ENCODE measurements around the gene IL1B. TPM values are rescaled to one million over a fixed set of nuclear protein-coding genes. Genes with fewer than 3 reads are reported as not detected.

The IL1B gene
- total RNA-seq, 2 donors from 2014 or later: 4.0 to 6.2 TPM

DNA sequence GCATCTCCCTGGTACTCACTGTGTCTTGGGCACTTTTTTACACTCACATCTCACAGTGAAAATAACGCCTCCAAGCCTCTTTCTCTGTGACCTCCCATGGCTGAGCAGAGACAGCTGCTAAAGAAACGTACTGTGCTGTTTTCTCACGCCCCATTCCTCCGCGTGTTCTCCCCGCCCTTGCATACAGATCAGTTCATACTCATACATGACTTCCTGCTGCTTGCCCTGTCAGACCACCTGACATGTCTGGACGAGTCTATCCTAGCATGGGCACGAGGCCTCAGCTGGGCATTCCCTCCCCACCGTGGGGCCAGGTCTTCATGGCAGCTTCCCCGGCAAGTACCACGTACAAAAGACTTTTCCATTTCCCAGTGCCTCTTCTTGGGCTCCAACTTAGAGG, 31.0 kb downstream of the IL1B start:
- H3K9me3 ChIP-seq: no peaks in the 10 kb centered on the region
- ATAC-seq (ENCODE audit: insufficient number of reproducible peaks, low FRiP score, low read depth): no peak
- no peaks in the 10 kb centered on the region for H3K36me3 ChIP-seq
- H3K27me3 ChIP-seq (replicated peaks; ENCODE audit: insufficient read depth): no peaks in the 10 kb centered on the region
- DNase-seq (ENCODE audit: low spot score): no peak
- TF ChIP-seq, protein P1, sequence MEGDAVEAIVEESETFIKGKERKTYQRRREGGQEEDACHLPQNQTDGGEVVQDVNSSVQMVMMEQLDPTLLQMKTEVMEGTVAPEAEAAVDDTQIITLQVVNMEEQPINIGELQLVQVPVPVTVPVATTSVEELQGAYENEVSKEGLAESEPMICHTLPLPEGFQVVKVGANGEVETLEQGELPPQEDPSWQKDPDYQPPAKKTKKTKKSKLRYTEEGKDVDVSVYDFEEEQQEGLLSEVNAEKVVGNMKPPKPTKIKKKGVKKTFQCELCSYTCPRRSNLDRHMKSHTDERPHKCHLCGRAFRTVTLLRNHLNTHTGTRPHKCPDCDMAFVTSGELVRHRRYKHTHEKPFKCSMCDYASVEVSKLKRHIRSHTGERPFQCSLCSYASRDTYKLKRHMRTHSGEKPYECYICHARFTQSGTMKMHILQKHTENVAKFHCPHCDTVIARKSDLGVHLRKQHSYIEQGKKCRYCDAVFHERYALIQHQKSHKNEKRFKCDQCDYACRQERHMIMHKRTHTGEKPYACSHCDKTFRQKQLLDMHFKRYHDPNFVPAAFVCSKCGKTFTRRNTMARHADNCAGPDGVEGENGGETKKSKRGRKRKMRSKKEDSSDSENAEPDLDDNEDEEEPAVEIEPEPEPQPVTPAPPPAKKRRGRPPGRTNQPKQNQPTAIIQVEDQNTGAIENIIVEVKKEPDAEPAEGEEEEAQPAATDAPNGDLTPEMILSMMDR (IDR thresholded peaks at IDR 0.05): no peak
- H3K4me1 ChIP-seq (ENCODE audit: control insufficient read depth in 1 of 2, low read depth in 2 of 2): no peaks in the 10 kb centered on the region
- H3K4me3 ChIP-seq: no peak overlapping the region
- H3K27ac ChIP-seq: no peak overlapping the region

DNA sequence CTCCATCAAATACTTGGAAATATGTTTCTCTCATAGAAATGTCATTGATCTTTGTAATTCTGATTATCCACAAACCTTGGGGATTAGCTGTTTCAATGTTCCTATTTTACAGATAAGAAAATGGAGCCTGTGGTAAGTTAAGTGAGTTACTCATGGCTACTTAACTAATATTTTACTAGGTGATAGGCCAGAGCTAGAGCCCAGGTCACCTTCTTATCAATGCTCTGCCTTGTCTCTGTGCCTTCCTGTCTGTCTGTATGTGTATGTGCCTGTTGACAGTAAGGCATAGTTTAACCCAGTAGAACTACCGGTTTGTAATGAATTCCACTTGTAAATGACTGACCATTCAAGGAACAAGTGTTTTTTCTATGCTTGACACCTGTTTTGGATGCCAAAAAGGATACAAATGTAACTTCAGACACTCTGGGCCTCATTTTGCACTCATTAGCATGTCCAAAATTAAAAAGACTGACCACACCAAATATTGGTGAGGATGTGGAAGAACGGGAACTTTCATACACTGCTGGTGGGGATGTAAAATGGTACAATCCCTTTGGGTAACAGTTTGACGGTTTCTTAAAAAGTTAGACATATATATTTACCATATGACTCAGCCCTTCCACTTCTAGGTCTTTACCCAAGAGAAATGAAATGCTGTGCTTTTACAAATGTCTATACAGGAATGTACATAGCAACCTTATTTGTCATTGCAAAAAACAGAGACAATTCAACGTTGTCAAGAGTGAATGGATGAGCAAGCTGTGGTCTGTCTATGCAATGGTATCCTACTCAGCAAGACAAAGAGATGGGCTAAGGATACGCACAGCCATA, 32.7 kb downstream of the IL1B start:
- no peak for ATAC-seq (ENCODE audit: insufficient number of reproducible peaks, low FRiP score, low read depth)

DNA sequence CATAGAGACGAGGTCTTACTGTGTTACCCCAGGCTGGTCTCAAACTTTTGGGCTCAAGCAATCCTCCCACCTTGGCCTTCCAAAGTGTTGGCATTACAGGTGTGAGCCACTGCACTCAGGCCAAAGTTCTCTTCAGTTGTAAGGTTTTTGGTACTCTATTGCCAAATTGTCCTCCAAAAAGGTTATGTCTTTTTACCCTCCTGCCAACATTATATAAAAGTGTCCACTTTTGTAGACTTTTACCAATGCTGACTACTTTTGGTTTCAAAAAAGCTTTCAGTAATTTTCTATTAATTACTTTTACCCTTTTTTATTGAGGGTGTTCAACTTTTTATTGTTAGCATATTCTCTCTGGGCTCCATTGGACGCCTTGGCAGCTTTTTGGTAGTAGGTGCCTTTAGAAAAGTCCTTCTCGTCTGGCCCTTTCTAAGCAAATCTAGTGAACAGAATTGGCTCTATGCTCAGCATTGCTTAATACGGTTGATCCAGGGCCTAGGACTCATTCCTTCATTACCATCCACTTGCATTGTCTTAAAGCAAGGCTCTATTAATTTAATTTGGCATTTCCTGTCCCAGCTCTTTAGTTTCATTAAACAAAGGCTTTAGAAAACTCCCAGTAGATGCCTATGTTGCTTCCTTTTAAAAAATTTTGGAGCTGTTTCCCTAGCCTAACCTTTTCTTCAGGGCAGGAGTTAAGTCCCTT, 35.5 kb downstream of the IL1B start:
- DNase-seq (ENCODE audit: low spot score) (no peak), ATAC-seq (ENCODE audit: insufficient number of reproducible peaks, low FRiP score, low read depth) (no peak)
- no peaks in the 10 kb centered on the region for H3K27me3 ChIP-seq (replicated peaks; ENCODE audit: insufficient read depth)
- H3K9me3 ChIP-seq: no peaks in the 10 kb centered on the region
- H3K36me3 ChIP-seq: no peaks in the 10 kb centered on the region
- H3K4me3 ChIP-seq: no peak overlapping the region
- no peaks in the 10 kb centered on the region for H3K4me1 ChIP-seq (ENCODE audit: control insufficient read depth in 1 of 2, low read depth in 2 of 2)
- TF ChIP-seq, protein P1 (IDR thresholded peaks at IDR 0.05): no peak
- no peak overlapping the region for H3K27ac ChIP-seq

More for the DNA sequence above, 32.7 kb downstream of the IL1B start:
- TF ChIP-seq, protein P1 (IDR thresholded peaks at IDR 0.05): no peak
- Histone ChIP-seq H3K36me3 (no peaks in the 10 kb centered on the region), H3K4me1 (ENCODE audit: control insufficient read depth in 1 of 2, low read depth in 2 of 2) (no peaks in the 10 kb centered on the region), H3K27ac (no peak overlapping the region), H3K9me3 (no peaks in the 10 kb centered on the region), H3K4me3 (no peak overlapping the region), H3K27me3 (replicated peaks; ENCODE audit: insufficient read depth) (no peaks in the 10 kb centered on the region)
- DNase-seq (ENCODE audit: low spot score): no peak

DNA sequence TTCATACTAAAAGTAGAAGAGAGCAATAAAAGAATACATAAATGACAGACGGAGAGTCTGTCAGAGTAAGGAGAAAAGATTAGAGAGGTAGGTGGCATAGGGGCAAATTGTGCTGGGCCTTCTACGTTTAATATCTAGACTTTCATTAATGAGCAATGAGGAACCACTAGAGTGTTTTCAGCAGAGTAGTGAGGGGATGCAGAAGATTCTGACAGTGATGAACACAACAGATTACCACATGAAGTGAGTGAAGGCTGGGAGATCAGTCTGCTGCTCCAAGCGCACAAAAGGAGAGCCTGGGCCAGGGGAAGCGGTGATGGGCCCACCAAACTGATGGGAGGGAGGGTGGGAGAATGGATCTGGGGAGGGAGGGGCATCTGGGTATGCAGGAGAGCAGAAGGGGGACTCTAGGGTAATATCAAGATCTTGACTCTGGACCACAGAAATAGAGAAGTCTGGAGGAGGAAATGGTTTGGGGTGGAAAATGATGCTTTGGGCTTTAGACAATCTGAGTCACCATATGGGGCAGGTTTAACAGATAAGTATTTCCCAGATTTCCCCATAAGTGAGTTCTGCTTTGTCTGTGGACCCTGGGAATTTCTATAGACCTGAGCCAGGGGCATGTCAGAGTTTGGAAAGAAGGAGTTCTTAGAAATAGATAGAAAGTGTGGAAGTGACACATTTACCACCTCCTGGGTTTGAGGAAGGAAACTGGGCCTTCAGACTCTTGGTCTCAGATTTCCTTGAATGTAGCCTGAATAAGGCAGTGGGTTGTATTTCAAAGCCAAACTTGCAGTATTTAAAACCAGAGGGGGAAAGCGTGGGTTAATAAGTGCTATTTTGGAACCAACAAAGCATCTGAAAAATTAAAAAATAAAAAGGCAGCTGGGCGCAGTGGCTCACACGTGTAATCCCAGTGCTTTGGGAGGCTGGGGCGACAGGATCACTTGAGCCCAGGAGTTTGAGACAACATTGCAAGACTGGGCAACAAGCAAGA, 37.3 kb downstream of the IL1B start:
- no peaks in the 10 kb centered on the region for H3K4me1 ChIP-seq (ENCODE audit: control insufficient read depth in 1 of 2, low read depth in 2 of 2)
- TF ChIP-seq, protein P1 (IDR thresholded peaks at IDR 0.05): no peak
- H3K4me3 ChIP-seq: no peak overlapping the region
- DNase-seq (ENCODE audit: low spot score): no peak
- no peaks in the 10 kb centered on the region for H3K9me3 ChIP-seq
- no peaks in the 10 kb centered on the region for H3K36me3 ChIP-seq
- H3K27ac ChIP-seq: no peak overlapping the region
- H3K27me3 ChIP-seq (replicated peaks; ENCODE audit: insufficient read depth): no peaks in the 10 kb centered on the region
- ATAC-seq (ENCODE audit: insufficient number of reproducible peaks, low FRiP score, low read depth): no peak

Measured in thoracic aorta (tissue), 2 donors.